ENCODE data around the gene ILDR1. TPM values are rescaled to one million over a fixed set of nuclear protein-coding genes. Genes with fewer than 3 reads are reported as not detected.

The ILDR1 gene
- total and polyA plus RNA-seq, 2 experiments from 2014 or later, result 1.5 to 1.8 TPM

- Histone ChIP-seq H3K9me2 (replicated peaks; ENCODE audit: insufficient read depth) (no peaks in the 10 kb centered on the region), H3K27me3 (no peaks in the 10 kb centered on the region), H3K79me2 (no peaks in the 10 kb centered on the region), H3K4me3 (no peak overlapping the region), H3K9me3 (ENCODE audit: low read depth) (no peaks in the 10 kb centered on the region), H3K36me3 (replicated peaks; ENCODE audit: insufficient read depth, low read depth) (no peaks in the 10 kb centered on the region), H2AFZ (no peak overlapping the region), H3K4me2 (no peak overlapping the region), H3K4me1 (ENCODE audit: insufficient read depth) (no peaks in the 10 kb centered on the region), H3K27ac (no peak overlapping the region), H4K20me1 (ENCODE audit: insufficient read depth, poor library complexity, severe bottlenecking) (no peaks in the 10 kb centered on the region)
- no peak for DNase-seq (ENCODE audit: low spot score)
- WGBS (ENCODE audit: low lambda C conversion rate, missing lambda C conversion rate), result 89% methylated on average over 6 of the region's 6 CpGs
- TF ChIP-seq EZH2 (IDR thresholded peaks at IDR 0.05; ENCODE audit: borderline replicate concordance), result no peak
- TF ChIP-seq EZH2phosphoT487 (IDR thresholded peaks at IDR 0.05; ENCODE audit: low read depth, severe bottlenecking, unreplicated experiment), result no peak
- no peak for TF ChIP-seq CTCF (IDR thresholded peaks at IDR 0.05; ENCODE audit: poor library complexity)
Measured at GRCh38 chr3:122060040-122060698, 38.1 kb upstream of the ILDR1 start.

GRCh38 chr3:122058294-122058693 lies 36.2 kb upstream of the ILDR1 start:
- H3K36me3 ChIP-seq (replicated peaks; ENCODE audit: insufficient read depth, low read depth), result no peaks in the 10 kb centered on the region
- no peaks in the 10 kb centered on the region for H4K20me1 ChIP-seq (ENCODE audit: insufficient read depth, poor library complexity, severe bottlenecking)
- no peak overlapping the region for H2AFZ ChIP-seq
- H3K4me1 ChIP-seq (ENCODE audit: insufficient read depth), result no peaks in the 10 kb centered on the region
- no peak overlapping the region for H3K4me3 ChIP-seq
- no peaks in the 10 kb centered on the region for H3K9me3 ChIP-seq (ENCODE audit: low read depth)
- H3K27ac ChIP-seq, result no peak overlapping the region
- H3K4me2 ChIP-seq, result no peak overlapping the region
- DNase-seq (ENCODE audit: low spot score), result no peak
- no peaks in the 10 kb centered on the region for H3K27me3 ChIP-seq
- H3K79me2 ChIP-seq, result no peaks in the 10 kb centered on the region
- no peaks in the 10 kb centered on the region for H3K9me2 ChIP-seq (replicated peaks; ENCODE audit: insufficient read depth)
- WGBS (ENCODE audit: low lambda C conversion rate, missing lambda C conversion rate), result 69% methylated on average over 1 of the region's 1 CpG
- no peak for TF ChIP-seq EZH2 (IDR thresholded peaks at IDR 0.05; ENCODE audit: borderline replicate concordance)
- no peak for TF ChIP-seq EZH2phosphoT487 (IDR thresholded peaks at IDR 0.05; ENCODE audit: low read depth, severe bottlenecking, unreplicated experiment)
- TF ChIP-seq CTCF (IDR thresholded peaks at IDR 0.05; ENCODE audit: poor library complexity), result no peak

- H3K27me3 ChIP-seq, result no peaks in the 10 kb centered on the region
- H2AFZ ChIP-seq, result no peak overlapping the region
- no peaks in the 10 kb centered on the region for H3K36me3 ChIP-seq (replicated peaks; ENCODE audit: insufficient read depth, low read depth)
- 90% methylated on average over 2 of the region's 2 CpGs for WGBS (ENCODE audit: low lambda C conversion rate, missing lambda C conversion rate)
- no peaks in the 10 kb centered on the region for H3K4me1 ChIP-seq (ENCODE audit: insufficient read depth)
- DNase-seq (ENCODE audit: low spot score), result no peak
- H3K79me2 ChIP-seq, result no peaks in the 10 kb centered on the region
- TF ChIP-seq EZH2phosphoT487 (IDR thresholded peaks at IDR 0.05; ENCODE audit: low read depth, severe bottlenecking, unreplicated experiment) (no peak), EZH2 (IDR thresholded peaks at IDR 0.05; ENCODE audit: borderline replicate concordance) (no peak), CTCF (IDR thresholded peaks at IDR 0.05; ENCODE audit: poor library complexity) (no peak)
- H3K4me3 ChIP-seq, result no peak overlapping the region
- H3K9me2 ChIP-seq (replicated peaks; ENCODE audit: insufficient read depth), result no peaks in the 10 kb centered on the region
- H3K27ac ChIP-seq, result no peak overlapping the region
- no peak overlapping the region for H3K4me2 ChIP-seq
- no peaks in the 10 kb centered on the region for H3K9me3 ChIP-seq (ENCODE audit: low read depth)
- H4K20me1 ChIP-seq (ENCODE audit: insufficient read depth, poor library complexity, severe bottlenecking), result no peaks in the 10 kb centered on the region
Measured at GRCh38 chr3:122057671-122058070, 35.6 kb upstream of the ILDR1 start.
